Activated T-cell treated with anti-CD3 and anti-CD28 coated beads, Interleukin-2, amount 50 U/mL, for 72 hours (primary cell): ENCODE results near the gene VAT1. TPM values are rescaled to one million over a fixed set of nuclear protein-coding genes. Genes with fewer than 3 reads are reported as not detected.
"Not testable (repeated sequence)": the region's sequence is repeated elsewhere in the genome, so short reads cannot be mapped to it uniquely, and the experiment has no call there.

Experiments used
- ATAC-seq, 2 donors: fragments of 150-1000 bp; cut with Tn5 transposase; replicated peaks in 1 of 2; 2 replicates each; pipeline ENCODE4 v1.10.0; 2021; ENCODE audit warnings: moderate library complexity in 2 of 2, mild to moderate bottlenecking in 1 of 2
- DNase-seq, 2 donors: peaks; one replicate each; pipeline ENCODE4 v3.0.0; 2021 to 2022; ENCODE audit warnings: mixed read lengths in 1 of 2
- H3K27ac Mint-ChIP-seq: one replicate; pipeline ENCODE4 v1.8.0; 2022; ENCODE audit warnings: mild to moderate bottlenecking, moderate library complexity, mixed read lengths
- H3K27me3 Mint-ChIP-seq: one replicate; pipeline ENCODE4 v1.8.0; 2022; ENCODE audit warnings: low read depth, mixed read lengths
- H3K36me3 Mint-ChIP-seq, 2 donors: one replicate each; pipeline ENCODE4 v1.8.0; 2022; ENCODE audit warnings: mixed read lengths in 2 of 2, mild to moderate bottlenecking in 1 of 2; ENCODE audit not compliant: insufficient read depth in 2 of 2
- H3K4me1 Mint-ChIP-seq: one replicate; pipeline ENCODE4 v1.8.0; 2022; ENCODE audit warnings: low read depth, mixed read lengths
- H3K4me3 Mint-ChIP-seq, 2 donors: one replicate each; pipeline ENCODE4 v1.8.0; 2022; ENCODE audit warnings: mild to moderate bottlenecking in 2 of 2, mixed read lengths in 2 of 2, moderate library complexity in 2 of 2
- H3K9me3 Mint-ChIP-seq, 2 donors: one replicate each; pipeline ENCODE4 v1.8.0; 2022; ENCODE audit warnings: mixed read lengths in 2 of 2
- total RNA-seq, 2 donors: library from RNA; stranded (reverse); gene quantifications; one replicate each; pipeline ENCODE4 v1.2.3, GENCODE V29; 2022

The VAT1 gene
- total RNA-seq, 2 donors from 2014 or later = 13.2 to 23.2 TPM

DNA sequence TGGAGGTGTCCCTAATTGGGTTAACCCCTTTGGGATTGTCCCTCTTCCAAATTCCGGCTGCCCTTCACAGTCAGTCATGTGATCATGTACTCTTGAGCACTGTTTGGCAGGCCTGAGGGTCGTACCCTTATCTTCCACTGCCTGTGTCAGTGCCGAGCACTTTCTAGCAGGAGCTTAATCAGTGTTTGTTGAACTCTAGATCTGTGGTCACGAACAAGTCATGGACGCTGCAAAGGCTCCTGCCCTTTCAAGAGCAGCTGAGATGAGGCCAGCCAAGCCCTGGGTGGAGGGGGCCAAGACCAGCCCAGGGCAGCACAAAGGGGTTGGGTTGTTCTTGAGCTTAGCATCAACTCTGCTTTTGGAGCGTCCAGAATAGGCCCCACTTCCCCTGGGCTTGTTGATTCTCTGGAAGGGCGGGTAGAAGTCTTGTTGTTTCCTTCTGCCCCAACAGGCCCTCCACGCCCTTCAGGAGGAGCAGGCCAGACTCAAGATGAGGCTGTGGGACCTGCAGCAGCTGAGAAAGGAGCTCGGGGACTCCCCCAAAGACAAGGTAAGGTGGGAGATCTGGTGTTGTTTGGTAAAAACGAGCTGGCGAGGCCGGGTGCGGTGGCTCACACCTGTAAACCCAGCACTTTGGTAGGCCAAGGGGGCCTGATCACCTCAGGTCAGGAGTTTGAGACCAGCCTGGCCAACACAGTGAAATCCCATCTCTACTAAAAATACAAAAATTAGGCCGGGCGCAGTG lies 10.3 kb downstream of the VAT1 start:
- H3K9me3 Mint-ChIP-seq = no peaks in the 10 kb centered on the region
- H3K4me3 Mint-ChIP-seq = no peak overlapping the region
- DNase-seq (no peak), ATAC-seq (no peak)
- peaks cover 0 to 3% of the 10 kb centered on the region in 2 donors for H3K36me3 Mint-ChIP-seq
- H3K4me1 Mint-ChIP-seq = peaks cover 32% of the 10 kb centered on the region
- H3K27ac Mint-ChIP-seq = no peak overlapping the region
- no peaks in the 10 kb centered on the region for H3K27me3 Mint-ChIP-seq

DNA sequence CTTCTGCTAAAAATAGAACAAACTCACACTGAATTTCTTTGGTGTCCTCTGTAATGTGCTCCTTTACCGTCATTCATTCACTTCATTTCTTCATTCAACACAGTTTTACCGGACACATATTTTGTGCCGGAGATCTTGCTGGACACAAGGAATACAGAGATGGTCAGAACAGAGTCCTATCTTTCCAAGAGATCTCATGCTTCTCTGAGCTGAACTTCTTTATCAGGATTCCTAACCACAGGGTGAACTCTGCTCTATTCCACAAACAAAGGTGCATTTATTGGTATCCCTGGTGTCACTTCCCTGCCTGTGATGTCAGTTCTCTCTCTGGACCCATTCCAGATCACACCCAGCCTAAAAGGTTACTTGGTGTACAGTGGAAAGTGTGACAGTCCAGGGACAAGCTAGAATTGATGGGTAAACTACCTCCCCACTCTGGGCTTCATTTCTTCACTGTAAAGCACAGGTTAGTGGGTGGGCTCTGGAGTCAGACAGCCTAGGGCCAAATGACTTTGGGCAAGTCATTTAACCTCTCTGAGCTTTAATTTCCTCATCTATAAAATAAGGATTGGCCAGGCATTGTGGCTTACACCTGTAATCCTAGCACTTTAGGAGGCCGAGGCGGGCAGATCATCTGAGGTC lies 11.4 kb downstream of the VAT1 start:
- Mint-ChIP-seq H3K27me3 (no peaks in the 10 kb centered on the region), H3K36me3 (peaks cover 3 to 5% of the 10 kb centered on the region in 2 donors), H3K27ac (no peak overlapping the region)

DNA sequence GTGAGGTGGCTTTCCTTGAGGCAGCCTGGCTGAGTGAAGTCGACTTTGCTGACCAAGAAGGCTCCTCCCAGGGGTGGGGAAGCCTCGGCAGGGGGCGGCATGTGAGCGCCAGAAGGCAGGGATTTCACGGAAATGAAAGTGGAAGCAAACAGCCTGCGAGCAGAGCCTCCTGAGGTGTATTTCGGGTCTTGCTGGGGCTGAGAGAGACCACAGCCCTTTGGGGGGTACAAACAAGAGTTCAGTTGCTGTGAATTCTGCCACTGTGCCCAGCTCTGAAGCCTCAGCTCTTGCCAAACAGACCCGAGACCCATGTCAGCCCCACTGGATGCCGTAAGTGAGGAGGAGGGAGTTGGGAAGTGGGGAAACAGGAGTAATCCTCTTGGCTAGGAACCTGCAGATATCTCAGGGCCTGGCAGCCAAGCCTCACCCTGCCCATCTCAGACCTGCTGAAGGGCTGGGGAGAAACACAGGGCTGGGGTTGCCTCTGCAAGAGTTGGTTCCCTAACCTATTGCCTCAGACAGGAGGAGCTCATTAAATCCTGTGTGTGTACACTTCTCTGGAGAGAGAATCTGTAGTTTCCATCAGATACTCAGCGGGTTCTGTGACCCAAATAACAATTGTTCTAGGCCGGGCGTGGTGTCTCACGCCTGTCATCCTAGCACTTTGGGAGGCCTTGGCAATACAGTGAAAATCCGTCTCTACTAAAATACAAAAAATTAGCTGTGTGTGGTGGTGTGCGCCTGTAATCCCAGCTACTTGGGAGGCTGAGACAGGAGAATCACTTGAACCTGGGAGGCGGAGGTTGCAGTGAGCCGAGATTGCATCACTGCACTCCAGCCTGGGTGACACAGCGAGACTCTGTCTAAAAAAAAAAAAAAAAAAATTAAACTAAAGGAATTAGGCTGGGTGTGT lies 15.3 kb downstream of the VAT1 start, which contains the start of gene IFI35:
Gene IFI35, plus strand, starts transcription at position 146 of the 913 bp plus-strand sequence. Its CDS starts 164 bp downstream, at position 310.
- ATAC-seq (peak; percentile 96 to 97), DNase-seq (peak; percentile 89 to 91)
- H3K27me3 Mint-ChIP-seq = no peaks in the 10 kb centered on the region
- H3K27ac Mint-ChIP-seq = peak within 1 kb of the TSS; percentile 95
- H3K36me3 Mint-ChIP-seq = peaks cover 5 to 6% of the 10 kb centered on the region in 2 donors
- no peaks in the 10 kb centered on the region for H3K9me3 Mint-ChIP-seq
- peak within 1 kb of the TSS; percentile 95 to 100 for H3K4me3 Mint-ChIP-seq
- peaks cover 58% of the 10 kb centered on the region for H3K4me1 Mint-ChIP-seq

More for the DNA sequence above, 11.4 kb downstream of the VAT1 start:
- peaks cover 43% of the 10 kb centered on the region for H3K4me1 Mint-ChIP-seq
- ATAC-seq (no peak), DNase-seq (no peak)
- no peak overlapping the region for H3K4me3 Mint-ChIP-seq
- no peaks in the 10 kb centered on the region for H3K9me3 Mint-ChIP-seq

- H3K4me3 Mint-ChIP-seq = no peak overlapping the region
- H3K27ac Mint-ChIP-seq = peak overlapping the region; percentile 7
- no peak for ATAC-seq
- H3K4me1 Mint-ChIP-seq = peaks cover 69% of the 10 kb centered on the region
- H3K9me3 Mint-ChIP-seq = no peaks in the 10 kb centered on the region
- peaks cover 11 to 25% of the 10 kb centered on the region in 2 donors for H3K36me3 Mint-ChIP-seq
- DNase-seq = no peak
- no peaks in the 10 kb centered on the region for H3K27me3 Mint-ChIP-seq
Observed at GRCh38 chr17:43003542-43004172, 18.5 kb downstream of the VAT1 start.

DNA sequence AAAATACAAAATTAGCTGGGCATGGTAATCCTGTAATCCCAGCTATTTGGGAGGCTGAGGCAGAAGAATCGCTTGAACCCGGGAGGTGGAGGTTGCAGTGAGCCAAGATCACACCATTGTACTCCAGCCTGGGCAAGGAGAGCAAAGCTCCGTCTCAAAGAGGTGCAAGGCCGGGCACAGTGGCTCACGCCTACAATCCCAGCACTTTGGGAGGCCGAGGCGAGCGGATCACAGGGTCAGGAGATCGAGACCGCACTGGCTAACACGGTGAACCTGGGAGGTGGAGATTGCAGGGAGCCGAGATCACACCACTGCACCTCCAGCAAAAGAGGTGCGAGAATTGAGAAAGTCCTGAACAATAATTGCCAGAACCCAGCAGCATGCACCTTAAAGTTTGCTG lies 21.3 kb downstream of the VAT1 start:
- not testable (repeated sequence) for H3K27me3 Mint-ChIP-seq, H3K27ac Mint-ChIP-seq, H3K9me3 Mint-ChIP-seq, H3K4me3 Mint-ChIP-seq, DNase-seq, ATAC-seq
- Mint-ChIP-seq H3K4me1 (peaks cover 52% of the 10 kb centered on the region), H3K36me3 (peaks cover 10 to 25% of the 10 kb centered on the region in 2 donors)

DNA sequence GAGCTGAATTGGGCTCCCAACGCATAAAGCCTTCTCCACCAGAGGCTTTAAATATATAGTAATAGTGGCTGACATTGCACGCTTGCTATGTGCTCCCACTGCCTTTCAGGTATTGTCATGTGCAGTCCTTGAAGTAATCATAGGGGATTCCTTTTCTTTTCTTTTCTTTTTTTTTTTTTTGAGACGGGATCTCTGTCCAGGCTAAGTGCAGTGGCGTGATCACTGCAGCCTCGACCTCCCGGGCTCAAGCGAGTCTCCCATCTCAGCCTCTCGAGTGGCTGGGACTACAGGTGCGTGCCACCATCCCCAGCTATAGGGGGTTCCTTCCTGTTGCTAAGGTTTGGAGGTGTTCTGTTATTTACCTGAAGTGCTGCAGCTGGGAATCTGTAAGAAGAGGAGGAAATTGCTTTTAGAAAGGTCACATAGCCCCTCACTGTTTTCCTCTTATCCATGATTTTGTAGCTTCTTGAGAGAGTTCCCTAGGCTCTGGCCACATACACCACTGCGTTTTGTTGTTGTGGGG lies 23.1 kb downstream of the VAT1 start:
- ATAC-seq (no peak), DNase-seq (no peak)
- Mint-ChIP-seq H3K27ac (peak overlapping the region; percentile 99), H3K27me3 (no peaks in the 10 kb centered on the region), H3K36me3 (peaks cover 10 to 25% of the 10 kb centered on the region in 2 donors), H3K4me1 (peaks cover 57% of the 10 kb centered on the region), H3K4me3 (peak overlapping the region; percentile 77 to 92), H3K9me3 (no peaks in the 10 kb centered on the region)

DNA sequence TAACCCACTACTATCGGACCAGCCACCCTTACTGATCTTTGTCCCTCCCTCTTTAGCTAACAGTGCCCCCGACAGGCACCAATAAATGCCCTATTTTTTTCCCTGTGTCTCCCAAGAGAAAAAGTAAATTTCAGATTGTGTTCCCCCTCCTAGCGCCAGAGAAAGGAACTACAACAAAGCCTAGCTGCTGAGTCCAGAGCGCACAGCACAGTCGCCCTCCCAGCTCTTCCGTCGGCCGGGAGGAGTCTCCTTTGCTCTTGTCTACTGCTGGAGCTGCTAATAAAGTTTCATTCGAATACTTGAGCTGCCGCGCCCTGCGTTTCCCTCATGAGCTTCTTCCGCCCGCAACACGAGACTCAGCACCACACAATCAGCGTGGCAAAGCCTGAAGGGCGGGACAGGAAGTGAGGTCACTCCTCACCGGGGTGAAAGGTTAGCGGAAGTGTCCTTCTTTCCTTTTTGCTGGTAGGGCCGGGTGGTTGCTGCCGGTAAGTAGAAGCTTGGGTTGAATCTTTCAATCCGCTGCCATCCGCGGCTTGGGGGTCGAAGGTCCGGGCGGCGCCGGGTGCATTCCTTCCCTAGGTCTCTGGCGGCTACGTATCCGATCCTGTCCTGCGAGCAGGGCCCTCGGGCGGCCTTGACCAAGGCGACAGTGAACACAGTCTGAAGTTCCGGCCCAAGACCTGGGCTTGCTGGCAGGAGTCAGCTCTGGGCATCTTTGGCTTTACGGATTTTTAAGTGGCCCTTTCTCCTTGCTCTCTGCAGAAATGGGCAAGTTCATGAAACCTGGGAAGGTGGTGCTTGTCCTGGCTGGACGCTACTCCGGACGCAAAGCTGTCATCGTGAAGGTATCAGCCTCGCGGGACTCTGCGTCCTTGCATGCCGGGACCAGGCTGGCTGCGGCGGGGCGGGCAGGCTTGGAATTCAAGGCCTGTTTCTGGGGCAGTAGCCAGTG lies 23.9 kb downstream of the VAT1 start, which contains the start of gene RPL27:
Gene RPL27, plus strand, starts transcription at position 436 of the 955 bp plus-strand sequence. Its CDS starts 332 bp downstream, at position 768.
- no peaks in the 10 kb centered on the region for H3K27me3 Mint-ChIP-seq
- H3K4me1 Mint-ChIP-seq = peaks cover 50% of the 10 kb centered on the region
- peaks cover 7 to 25% of the 10 kb centered on the region in 2 donors for H3K36me3 Mint-ChIP-seq
- ATAC-seq (peak; percentile 98 to 99), DNase-seq (peak; percentile 97)
- H3K4me3 Mint-ChIP-seq = peak within 1 kb of the TSS; percentile 77 to 92
- no peaks in the 10 kb centered on the region for H3K9me3 Mint-ChIP-seq
- peak within 1 kb of the TSS; percentile 99 for H3K27ac Mint-ChIP-seq

GRCh38 chr17:42997390-42997983 lies 24.7 kb downstream of the VAT1 start:
- H3K27ac Mint-ChIP-seq = peak overlapping the region; percentile 99
- DNase-seq (no peak), ATAC-seq (no peak)
- H3K27me3 Mint-ChIP-seq = no peaks in the 10 kb centered on the region
- no peaks in the 10 kb centered on the region for H3K9me3 Mint-ChIP-seq
- peak overlapping the region; percentile 77 to 92 for H3K4me3 Mint-ChIP-seq
- peaks cover 46% of the 10 kb centered on the region for H3K4me1 Mint-ChIP-seq
- H3K36me3 Mint-ChIP-seq = peaks cover 7 to 24% of the 10 kb centered on the region in 2 donors

DNA sequence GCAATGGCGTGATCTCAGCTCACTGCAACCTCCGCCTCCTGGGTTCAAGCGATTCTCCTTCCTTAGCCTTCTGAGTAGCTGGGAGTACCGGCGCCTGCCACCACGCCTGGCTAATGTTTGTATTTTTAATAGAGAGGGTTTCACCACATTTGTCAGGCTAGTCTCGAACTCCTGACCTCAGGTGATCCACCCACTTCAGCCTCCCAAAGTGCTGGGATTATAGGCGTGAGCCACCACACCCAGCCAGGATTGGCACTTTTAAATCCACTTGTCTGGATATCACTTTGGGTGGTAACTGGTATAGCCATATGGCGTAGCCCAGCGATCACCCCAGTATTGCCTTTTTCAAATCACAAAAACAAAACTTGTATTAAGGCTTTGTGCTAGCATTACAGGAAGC lies 28.3 kb downstream of the VAT1 start:
- not testable (repeated sequence) for H3K4me3 Mint-ChIP-seq, ATAC-seq, H3K9me3 Mint-ChIP-seq, H3K27me3 Mint-ChIP-seq, H3K27ac Mint-ChIP-seq, DNase-seq
- H3K36me3 Mint-ChIP-seq = peaks cover 5 to 13% of the 10 kb centered on the region in 2 donors
- H3K4me1 Mint-ChIP-seq = peaks cover 16% of the 10 kb centered on the region

- no peak overlapping the region for H3K27ac Mint-ChIP-seq
- no peaks in the 10 kb centered on the region for H3K9me3 Mint-ChIP-seq
- DNase-seq = no peak
- H3K36me3 Mint-ChIP-seq = peaks cover 2 to 14% of the 10 kb centered on the region in 2 donors
- no peaks in the 10 kb centered on the region for H3K27me3 Mint-ChIP-seq
- peaks cover 12% of the 10 kb centered on the region for H3K4me1 Mint-ChIP-seq
- H3K4me3 Mint-ChIP-seq = no peak overlapping the region
- no peak for ATAC-seq
Observed at GRCh38 chr17:42992872-42993271, 29.3 kb downstream of the VAT1 start.

DNA sequence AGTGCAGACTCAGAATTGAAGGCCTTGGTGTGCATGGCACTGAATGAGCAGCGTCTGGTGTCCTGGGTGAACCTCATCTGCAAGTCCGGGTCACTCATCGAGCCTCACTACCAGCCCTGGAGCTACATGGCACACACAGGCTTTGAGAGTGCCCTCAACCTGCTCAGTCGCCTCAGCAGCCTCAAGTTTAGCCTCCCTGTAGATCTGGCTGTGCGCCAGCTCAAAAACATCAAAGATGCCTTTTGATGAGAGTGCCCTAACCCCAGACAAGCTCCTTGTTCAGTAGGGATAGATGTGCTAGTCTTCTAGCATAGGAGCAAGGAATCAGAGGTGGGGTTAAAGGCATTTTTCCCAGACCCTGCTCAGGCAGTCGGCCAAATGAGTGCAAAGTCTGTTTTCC lies 30.7 kb downstream of the VAT1 start:
- H3K4me3 Mint-ChIP-seq = no peak overlapping the region
- H3K27me3 Mint-ChIP-seq = no peaks in the 10 kb centered on the region
- H3K36me3 Mint-ChIP-seq = peaks cover 2 to 14% of the 10 kb centered on the region in 2 donors

More for the DNA sequence above, 30.7 kb downstream of the VAT1 start:
- DNase-seq (no peak), ATAC-seq (no peak)
- H3K27ac Mint-ChIP-seq = no peak overlapping the region
- H3K9me3 Mint-ChIP-seq = no peaks in the 10 kb centered on the region
- H3K4me1 Mint-ChIP-seq = peaks cover 5% of the 10 kb centered on the region
